WTC11 (cell line): Measurements from ENCODE around the gene LTBP3. TPM values are rescaled to one million over a fixed set of nuclear protein-coding genes. Genes with fewer than 3 reads are reported as not detected.

Experiments
- ATAC-seq: fragments of 200-7000 bp; cut with Tn5 transposase; 2 replicates; pipeline ENCODE4 v1.10.0; 2021; ENCODE audit warnings: mild to moderate bottlenecking, moderate library complexity
- CTCF ChIA-PET: fragments of 300-600 bp; sonication (Branson Sonifier 250); formaldehyde crosslinking; loops from one replicate; lab custom pipeline; 2021; ENCODE audit warnings: antibody characterized with exemption; lab: Charles Lee
- POLR2A ChIA-PET: fragments of 350-600 bp; sonication (Branson Sonifier 250); formaldehyde crosslinking; loops from one replicate; lab custom pipeline; 2021; ENCODE audit warnings: antibody characterized with exemption; lab: Charles Lee
- DNase-seq: peaks from one replicate; pipeline ENCODE4 v3.0.0; 2021; ENCODE audit warnings: low spot score
- H3K27ac Mint-ChIP-seq: 2 replicates; pipeline ENCODE4 v1.8.0; 2021; ENCODE audit warnings: mixed read lengths
- H3K27me3 Mint-ChIP-seq: 2 replicates; pipeline ENCODE4 v1.8.0; 2021; ENCODE audit warnings: low read depth, mild to moderate bottlenecking, moderate library complexity, mixed read lengths
- H3K36me3 Mint-ChIP-seq: 2 replicates; pipeline ENCODE4 v1.8.0; 2021; ENCODE audit warnings: mixed read lengths
- H3K4me1 Mint-ChIP-seq: 2 replicates; pipeline ENCODE4 v1.8.0; 2022; ENCODE audit warnings: mixed read lengths
- H3K4me3 Mint-ChIP-seq: 2 replicates; pipeline ENCODE4 v1.8.0; 2021; ENCODE audit warnings: mild to moderate bottlenecking, moderate library complexity, mixed read lengths
- H3K9me3 Mint-ChIP-seq: 2 replicates; pipeline ENCODE4 v1.8.0; 2021; ENCODE audit warnings: mixed read lengths
- CBFB ChIP-seq: sonication (generic); formaldehyde crosslinking; IDR thresholded peaks from 2 replicates; pipeline ENCODE4 v1.8.1; 2022; ENCODE audit warnings: mild to moderate bottlenecking, low read depth, missing genetic modification reagents
- CREM ChIP-seq: sonication (generic); formaldehyde crosslinking; IDR thresholded peaks from 2 replicates; pipeline ENCODE4 v1.8.1; 2022; ENCODE audit warnings: mild to moderate bottlenecking, missing genetic modification reagents, moderate library complexity
- ELF4 ChIP-seq: sonication (generic); formaldehyde crosslinking; IDR thresholded peaks from 2 replicates; pipeline ENCODE4 v1.8.1; 2022; ENCODE audit warnings: low read depth, mild to moderate bottlenecking, moderate library complexity, missing genetic modification reagents
- FOXK1 ChIP-seq: sonication (generic); formaldehyde crosslinking; IDR thresholded peaks from 2 replicates; pipeline ENCODE4 v1.8.0; 2022; ENCODE audit warnings: mild to moderate bottlenecking, moderate library complexity, missing genetic modification reagents
- GABPB1 ChIP-seq: sonication (generic); formaldehyde crosslinking; IDR thresholded peaks from 2 replicates; pipeline ENCODE4 v1.8.1; 2023; ENCODE audit warnings: mild to moderate bottlenecking, missing genetic modification reagents
- HMGA2 ChIP-seq: fragments of 250-450 bp; sonication (Bioruptor Pico); IDR thresholded peaks from 2 replicates; pipeline ENCODE4 v1.4.0; 2021; ENCODE audit warnings: mild to moderate bottlenecking, moderate library complexity
- MXD4 ChIP-seq: fragments of 250-450 bp; sonication (Bioruptor Pico); IDR thresholded peaks from 2 replicates; pipeline ENCODE4 v1.8.0; 2021; ENCODE audit warnings: mild to moderate bottlenecking, moderate library complexity, borderline replicate concordance
- NFATC4 ChIP-seq: fragments of 250-450 bp; sonication (Bioruptor Pico); IDR thresholded peaks from 2 replicates; pipeline ENCODE4 v1.9.0; 2021; ENCODE audit warnings: mild to moderate bottlenecking
- NFE2L1 ChIP-seq: sonication (generic); formaldehyde crosslinking; IDR thresholded peaks from 2 replicates; pipeline ENCODE4 v1.8.1; 2023; ENCODE audit warnings: missing genetic modification reagents
- NFYB ChIP-seq: sonication (generic); formaldehyde crosslinking; conservative IDR thresholded peaks from 2 replicates; pipeline ENCODE4 v1.8.0; 2022; ENCODE audit warnings: low read depth, missing genetic modification reagents
- NR1H2 ChIP-seq: sonication (generic); formaldehyde crosslinking; IDR thresholded peaks from 2 replicates; pipeline ENCODE4 v1.9.0; 2021; ENCODE audit warnings: mild to moderate bottlenecking, moderate library complexity, missing genetic modification reagents
- NR2C2 ChIP-seq: sonication (generic); formaldehyde crosslinking; IDR thresholded peaks from 2 replicates; pipeline ENCODE4 v1.8.0; 2022; ENCODE audit warnings: mild to moderate bottlenecking, missing genetic modification reagents
- OVOL2 ChIP-seq: fragments of 250-450 bp; sonication (Bioruptor Pico); IDR thresholded peaks from 2 replicates; pipeline ENCODE4 v1.9.0; 2021; ENCODE audit warnings: mild to moderate bottlenecking, borderline replicate concordance
- RELA ChIP-seq: sonication (generic); formaldehyde crosslinking; IDR thresholded peaks from 2 replicates; pipeline ENCODE4 v1.8.1; 2022; ENCODE audit warnings: missing genetic modification reagents, mild to moderate bottlenecking, borderline replicate concordance
- TCF7 ChIP-seq: sonication (generic); formaldehyde crosslinking; IDR thresholded peaks from 2 replicates; pipeline ENCODE4 v1.8.0; 2022; ENCODE audit warnings: mild to moderate bottlenecking, low read depth, missing genetic modification reagents, moderate library complexity
- ZNF416 ChIP-seq: fragments of 250-450 bp; sonication (Bioruptor Pico); IDR thresholded peaks from 2 replicates; pipeline ENCODE4 v1.9.0; 2021; ENCODE audit warnings: mild to moderate bottlenecking, inconsistent platforms
- total RNA-seq: library from RNA; stranded (reverse); gene quantifications from 3 replicates; pipeline ENCODE4 v1.2.3, GENCODE V29; 2021
- TF ChIP-seq, protein P1 (sequence below): sonication (generic); formaldehyde crosslinking; IDR thresholded peaks from 2 replicates; pipeline ENCODE4 v1.8.1; 2022; ENCODE audit warnings: mild to moderate bottlenecking, moderate library complexity, missing genetic modification reagents
- TF ChIP-seq, protein P2 (sequence below): sonication (generic); formaldehyde crosslinking; IDR thresholded peaks from 2 replicates; pipeline ENCODE4 v1.8.0; 2023; ENCODE audit warnings: missing genetic modification reagents
- TF ChIP-seq, protein P3 (sequence below): sonication (generic); formaldehyde crosslinking; IDR thresholded peaks from 2 replicates; pipeline ENCODE4 v1.8.0; 2023; ENCODE audit warnings: mild to moderate bottlenecking, missing genetic modification reagents
- TF ChIP-seq, protein P4 (sequence below): sonication (generic); formaldehyde crosslinking; IDR thresholded peaks from 2 replicates; pipeline ENCODE4 v1.8.1; 2023; ENCODE audit warnings: mild to moderate bottlenecking, missing genetic modification reagents, moderate library complexity
- TF ChIP-seq, protein P5 (sequence below): fragments of 250-450 bp; sonication (Bioruptor Pico); IDR thresholded peaks from 2 replicates; pipeline ENCODE4 v1.8.0; 2021; ENCODE audit warnings: mild to moderate bottlenecking
- TF ChIP-seq, protein P6 (sequence below): fragments of 250-450 bp; sonication (Bioruptor Pico); conservative IDR thresholded peaks from 2 replicates; pipeline ENCODE4 v1.9.0; 2021; ENCODE audit warnings: mild to moderate bottlenecking
- TF ChIP-seq, protein P7 (sequence below): sonication (generic); formaldehyde crosslinking; IDR thresholded peaks from 2 replicates; pipeline ENCODE4 v1.8.1; 2023; ENCODE audit warnings: mild to moderate bottlenecking, missing genetic modification reagents

Gene LTBP3
- total RNA-seq, 1 experiment from 2014 or later, result 20.7 TPM

DNA sequence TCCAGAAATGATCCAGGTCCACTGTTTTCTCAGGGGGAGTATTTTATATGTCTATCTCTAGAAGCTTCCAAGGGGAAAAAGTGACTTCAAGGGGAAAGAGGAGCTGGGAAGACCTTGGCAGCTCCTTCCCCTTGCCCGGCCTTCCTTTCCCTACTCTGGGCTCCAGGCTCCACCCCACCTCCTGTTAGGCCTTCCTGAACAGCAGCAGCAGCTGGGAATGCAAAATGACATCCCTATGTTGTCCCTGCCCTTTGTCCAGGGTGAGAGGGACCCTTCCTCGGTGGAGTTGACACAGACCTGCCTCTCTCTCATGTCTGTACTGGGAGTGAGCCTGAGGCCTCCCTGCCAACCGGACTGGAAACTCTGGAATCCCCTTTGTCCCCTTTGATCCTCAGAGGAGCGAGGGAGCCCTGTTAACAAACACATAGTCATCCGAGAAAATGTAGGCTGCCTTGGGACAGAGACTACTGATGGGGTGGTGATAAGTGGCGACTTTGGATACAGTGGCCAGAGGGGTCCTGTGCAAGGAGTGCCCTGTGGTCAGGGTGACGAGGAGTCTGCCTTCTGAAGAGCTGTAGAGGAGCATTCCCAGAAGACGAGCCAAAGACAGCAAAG is 68.3 kb downstream of the LTBP3 start:
- ATAC-seq (no peak), DNase-seq (no peak)
- no peak for TF ChIP-seq TCF7 (CRISPR knock-in tag)
- no peak for TF ChIP-seq RELA (CRISPR knock-in tag)
- no peak for TF ChIP-seq CBFB (CRISPR knock-in tag)
- TF ChIP-seq, protein P1, sequence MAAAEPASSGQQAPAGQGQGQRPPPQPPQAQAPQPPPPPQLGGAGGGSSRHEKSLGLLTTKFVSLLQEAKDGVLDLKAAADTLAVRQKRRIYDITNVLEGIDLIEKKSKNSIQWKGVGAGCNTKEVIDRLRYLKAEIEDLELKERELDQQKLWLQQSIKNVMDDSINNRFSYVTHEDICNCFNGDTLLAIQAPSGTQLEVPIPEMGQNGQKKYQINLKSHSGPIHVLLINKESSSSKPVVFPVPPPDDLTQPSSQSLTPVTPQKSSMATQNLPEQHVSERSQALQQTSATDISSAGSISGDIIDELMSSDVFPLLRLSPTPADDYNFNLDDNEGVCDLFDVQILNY (CRISPR knock-in tag), result no peak
- TF ChIP-seq NR2C2 (CRISPR knock-in tag), result no peak
- no peak for TF ChIP-seq GABPB1 (CRISPR knock-in tag)
- no peak for TF ChIP-seq NFATC4 (CRISPR knock-in tag)
- TF ChIP-seq, protein P2, sequence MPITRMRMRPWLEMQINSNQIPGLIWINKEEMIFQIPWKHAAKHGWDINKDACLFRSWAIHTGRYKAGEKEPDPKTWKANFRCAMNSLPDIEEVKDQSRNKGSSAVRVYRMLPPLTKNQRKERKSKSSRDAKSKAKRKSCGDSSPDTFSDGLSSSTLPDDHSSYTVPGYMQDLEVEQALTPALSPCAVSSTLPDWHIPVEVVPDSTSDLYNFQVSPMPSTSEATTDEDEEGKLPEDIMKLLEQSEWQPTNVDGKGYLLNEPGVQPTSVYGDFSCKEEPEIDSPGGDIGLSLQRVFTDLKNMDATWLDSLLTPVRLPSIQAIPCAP (CRISPR knock-in tag), result no peak
- no peak for TF ChIP-seq ZNF416 (CRISPR knock-in tag)
- TF ChIP-seq CREM (CRISPR knock-in tag), result no peak
- no peak for TF ChIP-seq NFYB (CRISPR knock-in tag)
- TF ChIP-seq FOXK1 (CRISPR knock-in tag), result no peak
- TF ChIP-seq, protein P3, sequence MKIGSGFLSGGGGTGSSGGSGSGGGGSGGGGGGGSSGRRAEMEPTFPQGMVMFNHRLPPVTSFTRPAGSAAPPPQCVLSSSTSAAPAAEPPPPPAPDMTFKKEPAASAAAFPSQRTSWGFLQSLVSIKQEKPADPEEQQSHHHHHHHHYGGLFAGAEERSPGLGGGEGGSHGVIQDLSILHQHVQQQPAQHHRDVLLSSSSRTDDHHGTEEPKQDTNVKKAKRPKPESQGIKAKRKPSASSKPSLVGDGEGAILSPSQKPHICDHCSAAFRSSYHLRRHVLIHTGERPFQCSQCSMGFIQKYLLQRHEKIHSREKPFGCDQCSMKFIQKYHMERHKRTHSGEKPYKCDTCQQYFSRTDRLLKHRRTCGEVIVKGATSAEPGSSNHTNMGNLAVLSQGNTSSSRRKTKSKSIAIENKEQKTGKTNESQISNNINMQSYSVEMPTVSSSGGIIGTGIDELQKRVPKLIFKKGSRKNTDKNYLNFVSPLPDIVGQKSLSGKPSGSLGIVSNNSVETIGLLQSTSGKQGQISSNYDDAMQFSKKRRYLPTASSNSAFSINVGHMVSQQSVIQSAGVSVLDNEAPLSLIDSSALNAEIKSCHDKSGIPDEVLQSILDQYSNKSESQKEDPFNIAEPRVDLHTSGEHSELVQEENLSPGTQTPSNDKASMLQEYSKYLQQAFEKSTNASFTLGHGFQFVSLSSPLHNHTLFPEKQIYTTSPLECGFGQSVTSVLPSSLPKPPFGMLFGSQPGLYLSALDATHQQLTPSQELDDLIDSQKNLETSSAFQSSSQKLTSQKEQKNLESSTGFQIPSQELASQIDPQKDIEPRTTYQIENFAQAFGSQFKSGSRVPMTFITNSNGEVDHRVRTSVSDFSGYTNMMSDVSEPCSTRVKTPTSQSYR (CRISPR knock-in tag), result no peak
- TF ChIP-seq NR1H2 (CRISPR knock-in tag), result no peak
- TF ChIP-seq MXD4, result no peak
- no peak for TF ChIP-seq ELF4 (CRISPR knock-in tag)
- TF ChIP-seq HMGA2 (CRISPR knock-in tag), result no peak
- TF ChIP-seq, protein P4, sequence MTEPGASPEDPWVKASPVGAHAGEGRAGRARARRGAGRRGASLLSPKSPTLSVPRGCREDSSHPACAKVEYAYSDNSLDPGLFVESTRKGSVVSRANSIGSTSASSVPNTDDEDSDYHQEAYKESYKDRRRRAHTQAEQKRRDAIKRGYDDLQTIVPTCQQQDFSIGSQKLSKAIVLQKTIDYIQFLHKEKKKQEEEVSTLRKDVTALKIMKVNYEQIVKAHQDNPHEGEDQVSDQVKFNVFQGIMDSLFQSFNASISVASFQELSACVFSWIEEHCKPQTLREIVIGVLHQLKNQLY (CRISPR knock-in tag), result no peak
- TF ChIP-seq OVOL2 (CRISPR knock-in tag), result no peak
- TF ChIP-seq NFE2L1 (CRISPR knock-in tag), result no peak
- H3K4me1 Mint-ChIP-seq, result peaks cover 97% of the 10 kb centered on the region
- H3K27me3 Mint-ChIP-seq, result peaks cover 4% of the 10 kb centered on the region
- no peaks in the 10 kb centered on the region for H3K36me3 Mint-ChIP-seq
- H3K4me3 Mint-ChIP-seq, result peak overlapping the region; percentile 24
- no peaks in the 10 kb centered on the region for H3K9me3 Mint-ChIP-seq
- H3K27ac Mint-ChIP-seq, result peak overlapping the region; percentile 100
- ChIA-PET POLR2A (interaction anchor here (0.9 to 11.6 kb wide), 7 partner anchors 10 to 71 kb away, joined by 3 to 502 read pairs (median 38); partner anchors contain the start of genes MALAT1 and NEAT1), CTCF (interaction anchor here (0.6 to 8.9 kb wide), 12 partner anchors 7 to 333 kb away, joined by 3 to 129 read pairs (median 14); partner anchors contain the start of genes FAM89B and NEAT1)

DNA sequence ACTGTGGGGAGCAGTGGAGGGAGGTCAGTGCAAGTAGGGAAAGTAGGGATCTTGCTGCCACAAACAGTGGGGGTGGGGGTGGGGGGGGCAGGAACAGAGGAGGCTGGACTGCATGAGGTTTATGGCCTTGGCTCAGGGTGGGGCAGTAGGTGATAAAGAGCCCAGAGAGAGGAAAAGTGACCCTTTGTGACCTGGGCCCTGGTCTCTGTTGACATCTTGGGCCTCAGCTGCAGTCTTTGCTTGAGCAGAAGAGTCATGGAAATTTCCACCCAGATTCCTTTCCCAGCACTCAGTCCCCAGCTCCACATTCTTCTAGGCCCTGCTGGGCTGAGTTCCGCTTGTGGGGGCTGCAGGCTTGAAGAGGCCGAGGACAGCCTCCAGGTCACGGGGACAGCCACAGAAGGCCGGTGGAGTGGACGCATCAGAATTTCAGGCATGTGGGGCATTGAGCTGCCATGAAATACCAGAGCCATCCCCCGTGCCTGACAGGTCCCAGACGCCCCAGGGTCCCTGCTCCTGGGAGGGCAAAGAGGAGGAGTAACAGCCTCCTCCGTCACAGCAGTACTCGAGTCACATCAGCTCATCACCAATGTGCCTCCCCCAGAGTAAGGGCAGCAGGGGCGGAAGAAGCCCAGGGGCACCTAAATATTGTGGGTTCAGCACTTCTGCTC is 69.0 kb downstream of the LTBP3 start:
- CTCF ChIA-PET, result interaction anchor here (1.2 to 8.9 kb wide), 10 partner anchors 8 to 108 kb away, joined by 3 to 129 read pairs (median 18); partner anchors contain the start of genes FAM89B and NEAT1
- Mint-ChIP-seq H3K27ac (peak overlapping the region; percentile 100), H3K9me3 (no peaks in the 10 kb centered on the region), H3K4me1 (peaks cover 94% of the 10 kb centered on the region), H3K4me3 (peak overlapping the region; percentile 62), H3K27me3 (peaks cover 4% of the 10 kb centered on the region), H3K36me3 (no peaks in the 10 kb centered on the region)
- POLR2A ChIA-PET, result interaction anchor here (0.9 to 11.6 kb wide), 8 partner anchors 10 to 173 kb away, joined by 3 to 502 read pairs (median 30); partner anchors contain the start of genes MALAT1 and NEAT1
- ATAC-seq, result peak; percentile 5
- peak; percentile 79 for DNase-seq
- TF ChIP-seq, protein P5, sequence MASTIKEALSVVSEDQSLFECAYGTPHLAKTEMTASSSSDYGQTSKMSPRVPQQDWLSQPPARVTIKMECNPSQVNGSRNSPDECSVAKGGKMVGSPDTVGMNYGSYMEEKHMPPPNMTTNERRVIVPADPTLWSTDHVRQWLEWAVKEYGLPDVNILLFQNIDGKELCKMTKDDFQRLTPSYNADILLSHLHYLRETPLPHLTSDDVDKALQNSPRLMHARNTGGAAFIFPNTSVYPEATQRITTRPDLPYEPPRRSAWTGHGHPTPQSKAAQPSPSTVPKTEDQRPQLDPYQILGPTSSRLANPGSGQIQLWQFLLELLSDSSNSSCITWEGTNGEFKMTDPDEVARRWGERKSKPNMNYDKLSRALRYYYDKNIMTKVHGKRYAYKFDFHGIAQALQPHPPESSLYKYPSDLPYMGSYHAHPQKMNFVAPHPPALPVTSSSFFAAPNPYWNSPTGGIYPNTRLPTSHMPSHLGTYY (CRISPR knock-in tag), result no peak
- TF ChIP-seq, protein P6, sequence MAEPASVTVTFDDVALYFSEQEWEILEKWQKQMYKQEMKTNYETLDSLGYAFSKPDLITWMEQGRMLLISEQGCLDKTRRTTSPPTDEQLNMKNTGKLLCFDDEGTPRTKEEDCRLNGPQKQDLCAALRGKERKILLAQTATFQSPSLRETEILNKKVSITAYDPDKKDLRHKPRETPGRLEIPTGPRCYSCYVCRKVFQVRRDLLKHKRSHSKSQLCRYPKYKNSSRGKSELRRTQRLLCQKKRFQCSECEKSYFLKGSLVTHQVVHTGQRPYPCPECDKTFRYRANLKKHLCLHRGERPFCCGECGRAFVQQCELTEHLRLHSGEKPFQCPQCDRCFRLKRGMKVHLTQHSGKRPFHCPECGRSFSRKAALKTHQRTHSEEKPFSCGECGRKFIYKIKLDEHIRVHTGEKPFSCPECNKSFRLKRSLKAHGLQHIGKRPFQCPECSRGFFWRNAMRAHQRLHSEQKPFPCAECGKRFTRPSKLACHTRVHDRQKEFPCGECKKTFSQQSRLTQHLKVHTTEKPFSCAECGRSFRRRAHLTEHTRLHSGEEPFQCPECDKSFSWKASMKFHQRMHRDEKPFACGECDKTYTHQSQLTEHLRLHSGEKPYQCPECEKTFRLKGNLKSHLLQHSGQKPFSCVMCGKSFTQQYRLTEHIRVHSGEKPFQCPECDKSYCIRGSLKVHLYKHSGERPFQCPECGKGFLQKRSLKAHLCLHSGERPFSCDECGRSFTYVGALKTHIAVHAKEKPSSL (CRISPR knock-in tag), result no peak
- TF ChIP-seq, protein P7, sequence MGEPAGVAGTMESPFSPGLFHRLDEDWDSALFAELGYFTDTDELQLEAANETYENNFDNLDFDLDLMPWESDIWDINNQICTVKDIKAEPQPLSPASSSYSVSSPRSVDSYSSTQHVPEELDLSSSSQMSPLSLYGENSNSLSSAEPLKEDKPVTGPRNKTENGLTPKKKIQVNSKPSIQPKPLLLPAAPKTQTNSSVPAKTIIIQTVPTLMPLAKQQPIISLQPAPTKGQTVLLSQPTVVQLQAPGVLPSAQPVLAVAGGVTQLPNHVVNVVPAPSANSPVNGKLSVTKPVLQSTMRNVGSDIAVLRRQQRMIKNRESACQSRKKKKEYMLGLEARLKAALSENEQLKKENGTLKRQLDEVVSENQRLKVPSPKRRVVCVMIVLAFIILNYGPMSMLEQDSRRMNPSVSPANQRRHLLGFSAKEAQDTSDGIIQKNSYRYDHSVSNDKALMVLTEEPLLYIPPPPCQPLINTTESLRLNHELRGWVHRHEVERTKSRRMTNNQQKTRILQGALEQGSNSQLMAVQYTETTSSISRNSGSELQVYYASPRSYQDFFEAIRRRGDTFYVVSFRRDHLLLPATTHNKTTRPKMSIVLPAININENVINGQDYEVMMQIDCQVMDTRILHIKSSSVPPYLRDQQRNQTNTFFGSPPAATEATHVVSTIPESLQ (CRISPR knock-in tag), result no peak
